Type B pancreatic cell (in vitro differentiated cells): Measurements from ENCODE around the gene APOBR. TPM values are rescaled to one million over a fixed set of nuclear protein-coding genes. Genes with fewer than 3 reads are reported as not detected.
"Not testable (repeated sequence)": the region's sequence is repeated elsewhere in the genome, so short reads cannot be mapped to it uniquely, and the experiment has no call there.

Experiments used
- DNase-seq: peaks from one replicate; pipeline ENCODE4 v3.0.0; 2021; ENCODE audit warnings: mixed read lengths; ENCODE audit not compliant: unreplicated experiment; ENCODE audit errors: extremely low spot score
- H3K27ac Mint-ChIP-seq: 2 replicates; pipeline ENCODE4 v1.8.0; 2021; ENCODE audit warnings: mild to moderate bottlenecking, mixed read lengths
- H3K27me3 Mint-ChIP-seq: 2 replicates; pipeline ENCODE4 v1.8.0; 2021; ENCODE audit warnings: mixed read lengths
- H3K36me3 Mint-ChIP-seq: 2 replicates; pipeline ENCODE4 v1.8.0; 2021; ENCODE audit warnings: mixed read lengths
- H3K4me1 Mint-ChIP-seq: one replicate; pipeline ENCODE4 v1.8.0; 2021; ENCODE audit warnings: mixed read lengths; ENCODE audit not compliant: unreplicated experiment
- H3K4me3 Mint-ChIP-seq: 2 replicates; pipeline ENCODE4 v1.8.0; 2021; ENCODE audit warnings: mild to moderate bottlenecking, mixed read lengths
- H3K9me3 Mint-ChIP-seq: 2 replicates; pipeline ENCODE4 v1.8.0; 2021; ENCODE audit warnings: mixed read lengths
- CTCF ChIP-seq: fragments of 200-600 bp; sonication (generic); conservative IDR thresholded peaks from 2 replicates; pipeline ENCODE4 v1.5.0; 2021; ENCODE audit warnings: antibody characterized with exemption, mild to moderate bottlenecking
- total RNA-seq: library from RNA; stranded (reverse); gene quantifications from 2 replicates; pipeline ENCODE4 v1.2.1, GENCODE V29; 2021; ENCODE audit warnings: low replicate concordance

Gene APOBR
- total RNA-seq, 1 donor from 2014 or later = 0.14 TPM

DNA sequence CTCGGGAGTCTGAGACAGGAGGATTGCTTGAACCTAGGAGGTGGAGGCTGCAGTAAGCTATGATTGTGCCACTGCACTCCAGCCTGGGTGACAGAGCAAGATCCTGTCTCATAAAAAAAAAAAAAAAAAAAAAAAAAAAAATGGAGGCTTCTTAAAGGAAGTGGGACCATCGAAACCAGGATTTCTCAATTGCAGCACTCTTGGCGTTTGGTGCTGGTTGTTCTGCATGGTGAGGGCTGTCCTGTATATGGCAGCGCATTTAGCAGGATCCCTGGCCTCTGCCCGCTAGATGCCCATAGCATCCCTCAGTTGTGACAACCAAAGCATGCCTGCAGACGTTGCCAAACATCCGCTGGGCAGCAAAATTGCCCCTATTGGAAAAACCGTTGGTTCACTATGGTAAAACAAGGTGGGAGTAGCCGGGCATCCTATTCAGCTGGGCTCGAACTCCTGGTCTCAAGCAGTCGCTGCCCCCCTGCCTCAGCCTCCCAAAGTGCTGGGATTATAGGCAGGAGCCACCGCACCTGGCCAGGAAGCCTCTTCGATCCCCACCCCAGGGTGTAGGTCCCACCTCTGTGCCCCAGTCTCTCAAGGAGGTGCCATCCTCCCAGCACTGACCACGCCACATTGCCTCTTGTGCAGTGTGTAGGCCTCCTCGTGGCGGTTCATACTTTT lies 15.8 kb upstream of the APOBR start:
- no peak for DNase-seq
- H3K4me1 Mint-ChIP-seq = no peaks in the 10 kb centered on the region
- no peak overlapping the region for H3K27ac Mint-ChIP-seq
- no peak for TF ChIP-seq CTCF
- H3K9me3 Mint-ChIP-seq = no peaks in the 10 kb centered on the region
- no peaks in the 10 kb centered on the region for H3K27me3 Mint-ChIP-seq
- H3K4me3 Mint-ChIP-seq = no peak overlapping the region
- H3K36me3 Mint-ChIP-seq = peaks cover 2% of the 10 kb centered on the region

DNA sequence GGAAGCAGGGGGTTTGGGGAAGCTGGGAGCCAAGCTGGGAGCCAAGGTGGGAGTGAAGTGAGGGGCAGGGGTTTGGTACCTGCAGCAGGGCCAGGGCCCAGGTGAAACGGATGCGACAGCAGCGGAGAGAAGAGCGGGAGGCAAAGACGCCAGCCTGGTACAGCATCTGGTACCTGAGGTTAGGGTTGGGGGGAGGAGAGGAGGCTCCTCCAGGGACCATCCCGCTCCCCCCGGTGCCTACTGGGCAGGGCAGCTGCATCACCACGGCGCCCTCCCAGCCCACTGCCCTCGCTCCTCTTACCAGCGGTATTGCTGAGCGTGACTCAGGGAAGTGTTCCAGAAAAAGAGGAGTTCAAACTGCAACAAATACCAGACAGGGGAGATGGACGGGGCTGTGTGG lies 12.4 kb upstream of the APOBR start:
- Mint-ChIP-seq H3K9me3 (no peaks in the 10 kb centered on the region), H3K4me3 (no peak overlapping the region), H3K27me3 (no peaks in the 10 kb centered on the region), H3K27ac (no peak overlapping the region), H3K36me3 (no peaks in the 10 kb centered on the region), H3K4me1 (no peaks in the 10 kb centered on the region)
- DNase-seq = no peak
- TF ChIP-seq CTCF = no peak

DNA sequence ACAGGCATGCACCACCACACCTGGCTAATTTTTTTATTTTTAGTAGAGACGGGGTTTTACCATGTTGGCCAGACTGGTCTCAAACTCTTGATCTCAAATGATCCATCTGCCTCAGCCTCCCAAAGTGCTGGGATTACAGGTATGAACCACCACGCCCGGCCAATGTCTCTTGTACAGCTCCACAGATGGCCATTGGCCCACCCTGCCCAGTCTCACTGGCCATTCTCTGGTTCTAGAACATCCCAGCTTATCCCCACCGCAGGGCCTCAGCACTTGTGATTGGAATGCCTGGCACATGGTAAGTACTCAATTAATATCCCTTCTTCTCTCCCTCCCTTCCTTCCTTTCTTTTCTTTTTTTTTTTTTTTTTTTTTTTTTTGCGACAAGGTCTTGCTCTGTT lies 11.1 kb upstream of the APOBR start:
- not testable (repeated sequence) for H3K4me1 Mint-ChIP-seq, DNase-seq, H3K4me3 Mint-ChIP-seq, H3K36me3 Mint-ChIP-seq, H3K27me3 Mint-ChIP-seq, H3K27ac Mint-ChIP-seq, H3K9me3 Mint-ChIP-seq

DNA sequence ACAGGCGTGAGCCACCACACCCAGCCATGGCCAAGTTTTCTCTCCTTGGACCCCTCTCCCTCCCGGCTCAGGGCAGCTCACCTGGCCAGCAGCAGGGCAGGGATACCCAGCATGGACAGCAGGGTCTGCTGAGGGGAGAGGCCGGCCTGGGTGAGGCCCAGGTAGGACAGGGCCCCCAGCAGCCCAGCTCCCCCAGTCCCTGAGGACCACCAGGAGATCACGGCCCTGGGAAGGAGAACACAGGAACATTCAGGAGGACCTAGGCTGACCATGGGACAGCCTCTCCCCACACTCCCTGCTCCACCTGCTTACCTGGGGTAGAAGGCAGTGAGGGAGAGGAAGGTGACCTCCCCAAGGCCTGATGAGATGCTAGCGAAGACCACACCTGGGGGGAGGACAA lies 8.2 kb upstream of the APOBR start:
- H3K27ac Mint-ChIP-seq = no peak overlapping the region
- H3K4me1 Mint-ChIP-seq = no peaks in the 10 kb centered on the region
- H3K27me3 Mint-ChIP-seq = no peaks in the 10 kb centered on the region
- H3K9me3 Mint-ChIP-seq = no peaks in the 10 kb centered on the region
- TF ChIP-seq CTCF = no peak
- no peaks in the 10 kb centered on the region for H3K36me3 Mint-ChIP-seq
- no peak for DNase-seq
- H3K4me3 Mint-ChIP-seq = no peak overlapping the region

DNA sequence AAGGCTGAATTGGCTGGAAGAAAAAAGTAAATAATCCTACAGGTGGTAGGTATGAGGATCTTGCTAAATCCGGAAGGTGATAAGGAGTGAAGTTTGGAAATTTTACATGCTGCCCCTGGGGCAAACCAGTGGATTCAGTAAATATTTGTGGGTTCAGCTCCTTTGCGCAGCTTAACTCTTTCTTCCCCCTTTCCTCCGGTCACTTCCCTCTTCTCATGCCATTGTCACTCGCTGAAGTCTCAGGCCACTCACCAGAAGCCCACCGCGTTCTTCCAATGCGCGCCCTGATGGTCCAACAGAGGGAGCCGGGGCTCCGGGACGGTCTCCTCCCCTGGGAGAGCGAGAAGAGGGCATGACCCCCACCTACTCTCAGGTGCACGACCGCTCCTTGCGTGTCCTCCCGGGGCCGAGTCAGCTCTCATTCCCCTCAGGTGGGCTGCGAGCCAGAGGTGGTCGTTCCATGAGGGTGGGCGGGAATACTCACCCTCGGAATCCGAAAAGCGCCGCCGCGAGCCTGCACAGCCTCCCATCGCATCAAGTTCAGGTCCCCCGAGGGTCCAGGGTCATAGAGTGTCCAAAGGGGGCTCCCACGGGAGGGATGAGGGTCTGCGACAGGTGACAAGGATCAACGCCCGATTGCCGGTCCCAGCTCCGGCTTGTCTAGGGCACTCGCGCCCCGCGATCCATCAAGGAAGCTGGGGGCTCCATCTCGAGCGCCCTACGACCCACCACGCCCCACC lies 3.0 kb upstream of the APOBR start:
- H3K36me3 Mint-ChIP-seq = no peaks in the 10 kb centered on the region
- peak overlapping the region; percentile 100 for H3K27ac Mint-ChIP-seq
- peaks cover 4% of the 10 kb centered on the region for H3K4me1 Mint-ChIP-seq
- H3K9me3 Mint-ChIP-seq = no peaks in the 10 kb centered on the region
- no peak for DNase-seq
- H3K27me3 Mint-ChIP-seq = no peaks in the 10 kb centered on the region
- peak overlapping the region; percentile 98 for H3K4me3 Mint-ChIP-seq
- no peak for TF ChIP-seq CTCF

- Mint-ChIP-seq H3K27me3 (peaks cover under 1% of the 10 kb centered on the region), H3K9me3 (no peaks in the 10 kb centered on the region), H3K36me3 (no peaks in the 10 kb centered on the region), H3K27ac (peak within 1 kb of the TSS; percentile 100), H3K4me3 (peak within 1 kb of the TSS; percentile 98), H3K4me1 (peaks cover 4% of the 10 kb centered on the region)
- TF ChIP-seq CTCF = no peak
- peak; percentile 87 for DNase-seq
These were observed 2.4 kb upstream of the APOBR start, which contains the start of gene CLN3 for GRCh38 chr16:28491970-28492474. CLN3 (minus strand) TSS chr16:28492074; CDS start chr16:28491759, 315 bp downstream.
